ENCODE results near the gene SLC6A18.

DNA sequence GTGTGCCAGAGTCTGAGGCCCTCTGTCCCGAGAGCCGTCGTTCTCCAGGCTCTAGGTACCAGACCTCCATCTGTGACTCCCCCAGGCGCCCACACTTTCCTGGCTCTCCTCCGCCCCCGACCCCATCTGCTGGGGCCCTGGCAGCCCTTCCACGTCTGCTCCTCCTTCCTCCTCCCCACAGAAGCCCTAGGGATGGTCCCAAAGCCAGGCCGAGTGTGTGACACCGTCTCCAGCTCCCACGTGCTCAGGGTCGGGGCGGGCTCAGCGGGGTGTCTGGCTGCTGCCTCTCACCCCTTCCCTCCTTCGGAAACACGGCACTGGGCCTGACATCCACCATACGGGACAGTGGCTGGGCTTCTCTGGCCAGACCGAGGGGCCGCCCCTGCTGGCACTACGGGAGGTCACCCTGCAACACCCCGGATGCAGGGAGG is 44.3 kb upstream of the SLC6A18 start:
- TF ChIP-seq, protein P1, sequence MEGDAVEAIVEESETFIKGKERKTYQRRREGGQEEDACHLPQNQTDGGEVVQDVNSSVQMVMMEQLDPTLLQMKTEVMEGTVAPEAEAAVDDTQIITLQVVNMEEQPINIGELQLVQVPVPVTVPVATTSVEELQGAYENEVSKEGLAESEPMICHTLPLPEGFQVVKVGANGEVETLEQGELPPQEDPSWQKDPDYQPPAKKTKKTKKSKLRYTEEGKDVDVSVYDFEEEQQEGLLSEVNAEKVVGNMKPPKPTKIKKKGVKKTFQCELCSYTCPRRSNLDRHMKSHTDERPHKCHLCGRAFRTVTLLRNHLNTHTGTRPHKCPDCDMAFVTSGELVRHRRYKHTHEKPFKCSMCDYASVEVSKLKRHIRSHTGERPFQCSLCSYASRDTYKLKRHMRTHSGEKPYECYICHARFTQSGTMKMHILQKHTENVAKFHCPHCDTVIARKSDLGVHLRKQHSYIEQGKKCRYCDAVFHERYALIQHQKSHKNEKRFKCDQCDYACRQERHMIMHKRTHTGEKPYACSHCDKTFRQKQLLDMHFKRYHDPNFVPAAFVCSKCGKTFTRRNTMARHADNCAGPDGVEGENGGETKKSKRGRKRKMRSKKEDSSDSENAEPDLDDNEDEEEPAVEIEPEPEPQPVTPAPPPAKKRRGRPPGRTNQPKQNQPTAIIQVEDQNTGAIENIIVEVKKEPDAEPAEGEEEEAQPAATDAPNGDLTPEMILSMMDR (IDR thresholded peaks at IDR 0.05; ENCODE audit: poor library complexity): no peak
- TF ChIP-seq EZH2 (IDR thresholded peaks at IDR 0.05; ENCODE audit: borderline replicate concordance): no peak
- no peak for TF ChIP-seq EZH2phosphoT487 (IDR thresholded peaks at IDR 0.05; ENCODE audit: low read depth, severe bottlenecking, unreplicated experiment)

All from hepatocyte (in vitro differentiated cells).